Choroid plexus epithelial cell (primary cell): ENCODE measurements around the gene POFUT1.

ENCODE experiments used
- DNase-seq: peaks from one replicate; pipeline ENCODE4 v3.0.0-alpha.2; 2010; ENCODE audit warnings: low read depth
- H3K4me3 ChIP-seq: 2 replicates; pipeline ENCODE4 v1.5.1; 2011; ENCODE audit warnings: low read depth, mild to moderate bottlenecking, control low read depth, low read length, moderate library complexity
- CTCF ChIP-seq: conservative IDR thresholded peaks from 2 replicates; pipeline ENCODE4 v1.5.1; 2011; ENCODE audit warnings: low read depth, mild to moderate bottlenecking, control low read depth, inconsistent platforms, low read length, moderate library complexity

Gene POFUT1

GRCh38 chr20:32218156-32218900 lies 10.6 kb downstream of the POFUT1 start:
- DNase-seq, result no peak
- H3K4me3 ChIP-seq, result no peak overlapping the region
- TF ChIP-seq CTCF, result no peak

GRCh38 chr20:32224463-32224862 lies 16.8 kb downstream of the POFUT1 start:
- no peak for TF ChIP-seq CTCF
- DNase-seq, result no peak
- no peak overlapping the region for H3K4me3 ChIP-seq

GRCh38 chr20:32226391-32226790 lies 18.7 kb downstream of the POFUT1 start:
- DNase-seq, result no peak
- no peak for TF ChIP-seq CTCF
- H3K4me3 ChIP-seq, result no peak overlapping the region

- DNase-seq, result no peak
- H3K4me3 ChIP-seq, result no peak overlapping the region
- TF ChIP-seq CTCF, result no peak
Measured at GRCh38 chr20:32227306-32227705, 19.6 kb downstream of the POFUT1 start.

- no peak overlapping the region for H3K4me3 ChIP-seq
- no peak for TF ChIP-seq CTCF
- DNase-seq, result no peak
Measured at GRCh38 chr20:32227744-32228688, 20.3 kb downstream of the POFUT1 start.

GRCh38 chr20:32229251-32229747 lies 21.6 kb downstream of the POFUT1 start:
- H3K4me3 ChIP-seq, result no peak overlapping the region
- no peak for TF ChIP-seq CTCF
- DNase-seq, result no peak
